Measurements from ENCODE around the gene ARHGAP25.

DNA sequence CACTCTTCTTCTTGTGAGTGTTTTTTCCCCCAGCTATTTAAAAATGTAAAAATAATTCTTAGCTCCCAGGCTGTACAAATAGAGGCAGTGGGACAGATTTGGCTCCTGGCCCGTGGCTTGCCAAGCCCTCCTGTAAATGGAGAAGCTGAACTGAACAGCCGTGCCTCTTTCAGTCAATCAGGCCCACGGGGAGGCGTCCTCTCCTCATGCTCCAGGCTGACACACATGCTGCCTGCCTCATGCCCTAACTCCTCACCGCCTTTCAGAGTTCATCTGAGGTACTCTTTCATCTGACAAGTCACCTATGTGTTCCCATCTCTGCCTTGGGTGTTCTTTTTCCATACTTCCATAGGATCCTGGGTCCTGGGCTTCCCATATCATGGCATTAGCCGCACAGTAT lies 77.6 kb downstream of the ARHGAP25 start:
- TF ChIP-seq, protein P1, sequence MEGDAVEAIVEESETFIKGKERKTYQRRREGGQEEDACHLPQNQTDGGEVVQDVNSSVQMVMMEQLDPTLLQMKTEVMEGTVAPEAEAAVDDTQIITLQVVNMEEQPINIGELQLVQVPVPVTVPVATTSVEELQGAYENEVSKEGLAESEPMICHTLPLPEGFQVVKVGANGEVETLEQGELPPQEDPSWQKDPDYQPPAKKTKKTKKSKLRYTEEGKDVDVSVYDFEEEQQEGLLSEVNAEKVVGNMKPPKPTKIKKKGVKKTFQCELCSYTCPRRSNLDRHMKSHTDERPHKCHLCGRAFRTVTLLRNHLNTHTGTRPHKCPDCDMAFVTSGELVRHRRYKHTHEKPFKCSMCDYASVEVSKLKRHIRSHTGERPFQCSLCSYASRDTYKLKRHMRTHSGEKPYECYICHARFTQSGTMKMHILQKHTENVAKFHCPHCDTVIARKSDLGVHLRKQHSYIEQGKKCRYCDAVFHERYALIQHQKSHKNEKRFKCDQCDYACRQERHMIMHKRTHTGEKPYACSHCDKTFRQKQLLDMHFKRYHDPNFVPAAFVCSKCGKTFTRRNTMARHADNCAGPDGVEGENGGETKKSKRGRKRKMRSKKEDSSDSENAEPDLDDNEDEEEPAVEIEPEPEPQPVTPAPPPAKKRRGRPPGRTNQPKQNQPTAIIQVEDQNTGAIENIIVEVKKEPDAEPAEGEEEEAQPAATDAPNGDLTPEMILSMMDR (optimal IDR thresholded peaks at IDR 0.05 in 1 of 3, IDR thresholded peaks at IDR 0.05 in 1 of 3, conservative IDR thresholded peaks at IDR 0.05 in 1 of 3; ENCODE audit: extremely low read depth in 1 of 3, insufficient read depth in 2 of 3, low read length in 3 of 3) = peak in 1 of 3 experiments; percentile 27
- TF ChIP-seq EZH2 (IDR thresholded peaks at IDR 0.05; ENCODE audit: low read length) = no peak

Measured in keratinocyte (primary cell).